ENCODE data around the gene TMEM256.

Gene TMEM256

DNA sequence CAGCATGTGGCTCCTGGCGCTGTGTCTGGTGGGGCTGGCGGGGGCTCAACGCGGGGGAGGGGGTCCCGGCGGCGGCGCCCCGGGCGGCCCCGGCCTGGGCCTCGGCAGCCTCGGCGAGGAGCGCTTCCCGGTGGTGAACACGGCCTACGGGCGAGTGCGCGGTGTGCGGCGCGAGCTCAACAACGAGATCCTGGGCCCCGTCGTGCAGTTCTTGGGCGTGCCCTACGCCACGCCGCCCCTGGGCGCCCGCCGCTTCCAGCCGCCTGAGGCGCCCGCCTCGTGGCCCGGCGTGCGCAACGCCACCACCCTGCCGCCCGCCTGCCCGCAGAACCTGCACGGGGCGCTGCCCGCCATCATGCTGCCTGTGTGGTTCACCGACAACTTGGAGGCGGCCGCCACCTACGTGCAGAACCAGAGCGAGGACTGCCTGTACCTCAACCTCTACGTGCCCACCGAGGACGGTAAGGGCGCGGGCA, 4.4 kb upstream of the TMEM256 start:
- Histone ChIP-seq H3K27ac (ENCODE audit: low read depth in 2 of 2, low read length in 2 of 2) (no peak overlapping the region), H3K27me3 (ENCODE audit: control insufficient read depth in 2 of 2, insufficient read depth in 2 of 2, low read length in 2 of 2) (peaks cover 0 to 12% of the 10 kb centered on the region in 2 donors), H3K36me3 (ENCODE audit: control insufficient read depth in 2 of 2, insufficient read depth in 2 of 2, low read length in 2 of 2) (no peaks in the 10 kb centered on the region), H3K9ac (ENCODE audit: low read depth in 1 of 2, low read length in 2 of 2) (no peak overlapping the region), H3K4me3 (ENCODE audit: low read length in 2 of 2) (no peak overlapping the region), H3K9me3 (ENCODE audit: control insufficient read depth in 2 of 2, low read length in 2 of 2) (no peaks in the 10 kb centered on the region), H3K4me1 (ENCODE audit: control insufficient read depth in 2 of 2, insufficient read depth in 2 of 2, low read length in 2 of 2) (no peaks in the 10 kb centered on the region)

DNA sequence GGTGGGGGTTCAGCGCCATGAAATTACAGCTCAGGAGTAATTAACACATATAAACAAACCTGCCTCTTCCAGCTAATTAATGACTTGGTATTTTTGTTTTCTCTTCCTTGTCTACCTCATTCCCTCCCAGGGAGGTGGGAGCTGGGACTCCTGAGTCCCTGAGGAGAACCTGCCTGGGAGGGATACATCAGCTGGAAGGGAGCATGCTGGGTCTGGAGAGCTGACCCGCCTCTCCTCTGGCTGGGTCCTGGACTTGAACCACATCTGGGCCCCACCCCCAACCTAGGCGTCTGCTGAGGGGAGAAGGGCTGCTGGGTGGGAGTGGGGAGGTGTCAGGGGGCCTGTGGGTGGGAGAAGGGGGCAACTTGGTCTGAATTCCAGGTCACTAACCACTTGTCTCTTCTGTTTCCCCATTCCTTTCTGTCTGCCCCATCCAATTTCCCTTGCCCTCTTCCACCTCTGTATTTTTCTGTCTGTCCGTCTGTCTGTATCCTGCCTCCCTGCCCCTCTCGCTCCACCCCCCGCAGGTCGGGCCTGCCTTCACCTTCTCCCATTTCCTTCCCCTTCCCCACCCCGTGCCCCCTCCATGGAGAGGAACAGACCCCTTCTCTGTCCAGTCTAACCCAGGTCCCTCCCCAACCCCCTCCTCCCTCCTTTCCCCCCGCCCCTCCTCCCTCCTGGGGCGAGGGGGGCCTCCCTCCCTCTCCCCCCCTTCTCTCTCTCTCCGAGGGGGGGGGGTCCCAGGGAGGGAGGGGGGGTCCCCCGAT, 3.8 kb upstream of the TMEM256 start, which contains the start of gene NLGN2:
Gene NLGN2, plus strand, starts transcription at position 361 of the 767 bp plus-strand sequence. CDS start 411 bp downstream, outside the sequence.
- no peak within 1 kb of the TSS for H3K27ac ChIP-seq (ENCODE audit: low read depth in 2 of 2, low read length in 2 of 2)

DNA sequence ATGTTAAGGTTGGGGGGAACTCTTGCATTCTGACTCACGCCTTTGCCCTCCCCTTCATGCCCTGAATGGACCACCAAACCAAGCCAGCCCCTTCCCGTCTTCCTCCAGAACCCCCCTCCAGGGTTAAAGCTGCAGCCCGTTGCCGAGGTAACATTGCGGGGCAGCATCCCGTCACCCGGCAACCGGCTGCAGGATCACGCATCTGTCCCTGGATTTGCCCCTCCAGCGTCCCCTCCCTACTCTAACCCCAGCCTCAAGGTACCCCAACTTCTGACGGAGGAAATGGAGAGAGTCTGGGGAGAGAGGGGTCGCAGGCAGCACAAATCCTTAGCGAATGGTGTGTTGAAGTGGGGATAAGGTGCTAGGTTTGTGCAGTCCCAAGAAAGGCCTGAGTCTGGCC, 3.2 kb upstream of the TMEM256 start:
- H3K4me1 ChIP-seq (ENCODE audit: control insufficient read depth in 2 of 2, insufficient read depth in 2 of 2, low read length in 2 of 2), result peaks cover 6 to 7% of the 10 kb centered on the region in 2 donors
- no peaks in the 10 kb centered on the region for H3K36me3 ChIP-seq (ENCODE audit: control insufficient read depth in 2 of 2, insufficient read depth in 2 of 2, low read length in 2 of 2)
- H3K4me3 ChIP-seq (ENCODE audit: low read length in 2 of 2), result no peak overlapping the region
- no peak overlapping the region for H3K9ac ChIP-seq (ENCODE audit: low read depth in 1 of 2, low read length in 2 of 2)
- H3K27ac ChIP-seq (ENCODE audit: low read depth in 2 of 2, low read length in 2 of 2), result no peak overlapping the region
- no peaks in the 10 kb centered on the region for H3K9me3 ChIP-seq (ENCODE audit: control insufficient read depth in 2 of 2, low read length in 2 of 2)
- H3K27me3 ChIP-seq (ENCODE audit: control insufficient read depth in 2 of 2, insufficient read depth in 2 of 2, low read length in 2 of 2), result peaks cover 0 to 12% of the 10 kb centered on the region in 2 donors

More for the DNA sequence above, 3.8 kb upstream of the TMEM256 start, which contains the start of gene NLGN2:
- H3K27me3 ChIP-seq (ENCODE audit: control insufficient read depth in 2 of 2, insufficient read depth in 2 of 2, low read length in 2 of 2), result peaks cover 0 to 12% of the 10 kb centered on the region in 2 donors
- H3K9ac ChIP-seq (ENCODE audit: low read depth in 1 of 2, low read length in 2 of 2), result no peak within 1 kb of the TSS
- H3K4me3 ChIP-seq (ENCODE audit: low read length in 2 of 2), result no peak within 1 kb of the TSS
- H3K9me3 ChIP-seq (ENCODE audit: control insufficient read depth in 2 of 2, low read length in 2 of 2), result no peaks in the 10 kb centered on the region
- H3K36me3 ChIP-seq (ENCODE audit: control insufficient read depth in 2 of 2, insufficient read depth in 2 of 2, low read length in 2 of 2), result no peaks in the 10 kb centered on the region
- peaks cover 5 to 6% of the 10 kb centered on the region in 2 donors for H3K4me1 ChIP-seq (ENCODE audit: control insufficient read depth in 2 of 2, insufficient read depth in 2 of 2, low read length in 2 of 2)

- Histone ChIP-seq H3K4me3 (ENCODE audit: low read length in 2 of 2) (no peak overlapping the region), H3K27ac (ENCODE audit: low read depth in 2 of 2, low read length in 2 of 2) (no peak overlapping the region), H3K4me1 (ENCODE audit: control insufficient read depth in 2 of 2, insufficient read depth in 2 of 2, low read length in 2 of 2) (peaks cover 6 to 7% of the 10 kb centered on the region in 2 donors), H3K9me3 (ENCODE audit: control insufficient read depth in 2 of 2, low read length in 2 of 2) (no peaks in the 10 kb centered on the region), H3K36me3 (ENCODE audit: control insufficient read depth in 2 of 2, insufficient read depth in 2 of 2, low read length in 2 of 2) (no peaks in the 10 kb centered on the region), H3K9ac (ENCODE audit: low read depth in 1 of 2, low read length in 2 of 2) (no peak overlapping the region), H3K27me3 (ENCODE audit: control insufficient read depth in 2 of 2, insufficient read depth in 2 of 2, low read length in 2 of 2) (peaks cover 0 to 12% of the 10 kb centered on the region in 2 donors)
Measured at GRCh38 chr17:7406235-7406825, 2.4 kb upstream of the TMEM256 start.

- Histone ChIP-seq H3K4me1 (ENCODE audit: control insufficient read depth in 2 of 2, insufficient read depth in 2 of 2, low read length in 2 of 2) (peaks cover 6 to 7% of the 10 kb centered on the region in 2 donors), H3K9me3 (ENCODE audit: control insufficient read depth in 2 of 2, low read length in 2 of 2) (no peaks in the 10 kb centered on the region), H3K4me3 (ENCODE audit: low read length in 2 of 2) (peak overlapping the region; percentile 63 to 82), H3K9ac (ENCODE audit: low read depth in 1 of 2, low read length in 2 of 2) (peak overlapping the region; percentile 28 to 52), H3K36me3 (ENCODE audit: control insufficient read depth in 2 of 2, insufficient read depth in 2 of 2, low read length in 2 of 2) (no peaks in the 10 kb centered on the region), H3K27me3 (ENCODE audit: control insufficient read depth in 2 of 2, insufficient read depth in 2 of 2, low read length in 2 of 2) (peaks cover 0 to 12% of the 10 kb centered on the region in 2 donors), H3K27ac (ENCODE audit: low read depth in 2 of 2, low read length in 2 of 2) (peak overlapping the region in 1 of 2 donors; percentile 92)
Measured at GRCh38 chr17:7405350-7406234, 1.7 kb upstream of the TMEM256 start.

- Histone ChIP-seq H3K36me3 (ENCODE audit: control insufficient read depth in 2 of 2, insufficient read depth in 2 of 2, low read length in 2 of 2) (no peaks in the 10 kb centered on the region), H3K4me1 (ENCODE audit: control insufficient read depth in 2 of 2, insufficient read depth in 2 of 2, low read length in 2 of 2) (peaks cover 6 to 7% of the 10 kb centered on the region in 2 donors), H3K9me3 (ENCODE audit: control insufficient read depth in 2 of 2, low read length in 2 of 2) (no peaks in the 10 kb centered on the region), H3K27ac (ENCODE audit: low read depth in 2 of 2, low read length in 2 of 2) (peak overlapping the region; percentile 66 to 92), H3K27me3 (ENCODE audit: control insufficient read depth in 2 of 2, insufficient read depth in 2 of 2, low read length in 2 of 2) (peaks cover 0 to 12% of the 10 kb centered on the region in 2 donors), H3K4me3 (ENCODE audit: low read length in 2 of 2) (peak overlapping the region; percentile 82 to 91), H3K9ac (ENCODE audit: low read depth in 1 of 2, low read length in 2 of 2) (peak overlapping the region; percentile 28 to 52)
Measured at GRCh38 chr17:7404737-7405349, 946 bp upstream of the TMEM256 start.

GRCh38 chr17:7403727-7403976, 245 bp downstream of the TMEM256 start:
- Histone ChIP-seq H3K9me3 (ENCODE audit: control insufficient read depth in 2 of 2, low read length in 2 of 2) (no peaks in the 10 kb centered on the region), H3K4me1 (ENCODE audit: control insufficient read depth in 2 of 2, insufficient read depth in 2 of 2, low read length in 2 of 2) (peaks cover 6 to 7% of the 10 kb centered on the region in 2 donors), H3K27me3 (ENCODE audit: control insufficient read depth in 2 of 2, insufficient read depth in 2 of 2, low read length in 2 of 2) (peaks cover 0 to 12% of the 10 kb centered on the region in 2 donors), H3K36me3 (ENCODE audit: control insufficient read depth in 2 of 2, insufficient read depth in 2 of 2, low read length in 2 of 2) (no peaks in the 10 kb centered on the region), H3K9ac (ENCODE audit: low read depth in 1 of 2, low read length in 2 of 2) (peak overlapping the region; percentile 43 to 77), H3K27ac (ENCODE audit: low read depth in 2 of 2, low read length in 2 of 2) (peak overlapping the region; percentile 92), H3K4me3 (ENCODE audit: low read length in 2 of 2) (peak overlapping the region; percentile 82 to 91)

- Histone ChIP-seq H3K4me1 (ENCODE audit: control insufficient read depth in 2 of 2, insufficient read depth in 2 of 2, low read length in 2 of 2) (peaks cover 6 to 7% of the 10 kb centered on the region in 2 donors), H3K27ac (ENCODE audit: low read depth in 2 of 2, low read length in 2 of 2) (peak overlapping the region; percentile 92), H3K27me3 (ENCODE audit: control insufficient read depth in 2 of 2, insufficient read depth in 2 of 2, low read length in 2 of 2) (peaks cover 0 to 12% of the 10 kb centered on the region in 2 donors), H3K4me3 (ENCODE audit: low read length in 2 of 2) (peak overlapping the region; percentile 82 to 91), H3K36me3 (ENCODE audit: control insufficient read depth in 2 of 2, insufficient read depth in 2 of 2, low read length in 2 of 2) (no peaks in the 10 kb centered on the region), H3K9me3 (ENCODE audit: control insufficient read depth in 2 of 2, low read length in 2 of 2) (no peaks in the 10 kb centered on the region), H3K9ac (ENCODE audit: low read depth in 1 of 2, low read length in 2 of 2) (peak overlapping the region; percentile 43 to 77)
Measured at GRCh38 chr17:7403043-7403726, 712 bp downstream of the TMEM256 start.

DNA sequence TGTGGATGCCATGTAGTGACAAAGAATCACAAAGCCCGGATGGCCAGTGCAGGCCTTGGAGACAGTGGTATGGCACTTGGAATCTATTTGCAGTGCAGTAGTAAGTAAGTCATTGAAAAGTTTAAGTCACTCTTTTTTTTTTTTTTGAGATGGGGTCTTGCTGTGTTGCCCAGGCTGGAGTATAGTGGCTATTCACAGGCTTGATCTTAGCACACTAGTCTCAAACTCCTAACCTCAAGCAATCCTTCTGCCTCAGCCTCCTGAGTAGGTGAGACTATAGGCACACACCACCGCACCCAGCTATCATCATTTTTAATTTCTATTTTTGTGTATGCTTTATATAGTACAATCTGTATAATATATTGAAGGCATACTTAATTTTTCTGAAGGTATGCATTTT, 5.3 kb downstream of the TMEM256 start:
- H3K4me3 ChIP-seq (ENCODE audit: low read length in 2 of 2), result no peak overlapping the region
- H3K9me3 ChIP-seq (ENCODE audit: control insufficient read depth in 2 of 2, low read length in 2 of 2), result no peaks in the 10 kb centered on the region
- H3K9ac ChIP-seq (ENCODE audit: low read depth in 1 of 2, low read length in 2 of 2), result no peak overlapping the region
- H3K27me3 ChIP-seq (ENCODE audit: control insufficient read depth in 2 of 2, insufficient read depth in 2 of 2, low read length in 2 of 2), result no peaks in the 10 kb centered on the region
- peaks cover 13 to 18% of the 10 kb centered on the region in 2 donors for H3K4me1 ChIP-seq (ENCODE audit: control insufficient read depth in 2 of 2, insufficient read depth in 2 of 2, low read length in 2 of 2)
- no peak overlapping the region for H3K27ac ChIP-seq (ENCODE audit: low read depth in 2 of 2, low read length in 2 of 2)
- H3K36me3 ChIP-seq (ENCODE audit: control insufficient read depth in 2 of 2, insufficient read depth in 2 of 2, low read length in 2 of 2), result no peaks in the 10 kb centered on the region

Measured in mucosa of rectum (tissue), 2 donors.